BLaER1 (cell line): ENCODE measurements around the gene XPNPEP1.

Experiments
- H3K27ac ChIP-seq: shearing (Covaris generic); formaldehyde crosslinking; 2 replicates; pipeline ENCODE4 v1.8.1; 2022
- H3K27me3 ChIP-seq: shearing (Covaris generic); formaldehyde crosslinking; 2 replicates; pipeline ENCODE4 v1.8.1; 2022
- H3K36me3 ChIP-seq: shearing (Covaris generic); formaldehyde crosslinking; 2 replicates; pipeline ENCODE4 v1.8.1; 2022
- H3K4me1 ChIP-seq: shearing (Covaris generic); formaldehyde crosslinking; 2 replicates; pipeline ENCODE4 v1.8.1; 2022
- H3K4me2 ChIP-seq: shearing (Covaris generic); formaldehyde crosslinking; 2 replicates; pipeline ENCODE4 v1.8.1; 2022
- H3K4me3 ChIP-seq: shearing (Covaris generic); formaldehyde crosslinking; 2 replicates; pipeline ENCODE4 v1.8.1; 2022
- H3K9ac ChIP-seq: shearing (Covaris generic); formaldehyde crosslinking; 2 replicates; pipeline ENCODE4 v1.8.1; 2022
- H3K9me3 ChIP-seq: shearing (Covaris generic); formaldehyde crosslinking; 2 replicates; pipeline ENCODE4 v1.8.1; 2022
- H4K20me1 ChIP-seq: shearing (Covaris generic); formaldehyde crosslinking; 2 replicates; pipeline ENCODE4 v1.8.1; 2022
- Cebpa-rat ChIP-seq: shearing (Covaris generic); IDR thresholded peaks from 2 replicates; pipeline ENCODE4 v1.8.1; 2022

XPNPEP1 gene

GRCh38 chr10:109962247-109962646 is 38.9 kb upstream of the XPNPEP1 start:
- no peaks in the 10 kb centered on the region for H3K36me3 ChIP-seq
- H4K20me1 ChIP-seq = no peaks in the 10 kb centered on the region
- no peaks in the 10 kb centered on the region for H3K4me1 ChIP-seq
- no peaks in the 10 kb centered on the region for H3K9me3 ChIP-seq
- H3K4me3 ChIP-seq = no peak overlapping the region
- no peak overlapping the region for H3K4me2 ChIP-seq
- H3K27ac ChIP-seq = no peak overlapping the region
- H3K9ac ChIP-seq = no peak overlapping the region
- no peaks in the 10 kb centered on the region for H3K27me3 ChIP-seq
- TF ChIP-seq Cebpa-rat = no peak

- no peaks in the 10 kb centered on the region for H3K9me3 ChIP-seq
- H4K20me1 ChIP-seq = no peaks in the 10 kb centered on the region
- no peak overlapping the region for H3K9ac ChIP-seq
- H3K4me2 ChIP-seq = no peak overlapping the region
- no peaks in the 10 kb centered on the region for H3K36me3 ChIP-seq
- no peak for TF ChIP-seq Cebpa-rat
- H3K4me1 ChIP-seq = no peaks in the 10 kb centered on the region
- no peak overlapping the region for H3K4me3 ChIP-seq
- H3K27me3 ChIP-seq = no peaks in the 10 kb centered on the region
- H3K27ac ChIP-seq = no peak overlapping the region
Observed at GRCh38 chr10:109961174-109962001, 38.1 kb upstream of the XPNPEP1 start.

DNA sequence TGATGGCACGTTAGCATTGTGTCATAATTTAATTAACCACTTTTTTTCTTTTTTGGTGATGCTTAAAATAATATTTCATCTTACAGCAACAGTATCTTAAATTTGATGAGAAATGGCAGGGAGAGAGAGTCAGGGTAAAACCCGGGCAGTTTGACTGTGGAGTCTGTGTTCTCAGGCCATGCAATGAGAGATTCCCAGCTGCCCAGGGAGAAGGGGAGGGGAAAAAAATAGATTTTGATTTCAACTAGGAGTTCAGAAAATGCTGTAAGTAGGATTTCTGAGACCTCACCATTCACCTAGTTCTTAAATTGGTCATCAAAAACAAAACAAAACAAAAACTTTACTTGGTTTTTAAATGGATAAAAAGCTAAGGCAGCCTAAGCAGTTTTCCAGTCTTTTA is 37.4 kb upstream of the XPNPEP1 start:
- Histone ChIP-seq H3K27ac (no peak overlapping the region), H3K4me3 (no peak overlapping the region), H3K9me3 (no peaks in the 10 kb centered on the region), H3K9ac (no peak overlapping the region), H4K20me1 (no peaks in the 10 kb centered on the region), H3K4me2 (no peak overlapping the region), H3K36me3 (no peaks in the 10 kb centered on the region), H3K27me3 (no peaks in the 10 kb centered on the region), H3K4me1 (no peaks in the 10 kb centered on the region)
- no peak for TF ChIP-seq Cebpa-rat

GRCh38 chr10:109959259-109960145 is 36.2 kb upstream of the XPNPEP1 start:
- no peak overlapping the region for H3K27ac ChIP-seq
- H3K4me1 ChIP-seq = peaks cover 6% of the 10 kb centered on the region; the same call in 1 of the 2 replicates
- no peaks in the 10 kb centered on the region for H4K20me1 ChIP-seq
- H3K36me3 ChIP-seq = no peaks in the 10 kb centered on the region
- no peak overlapping the region for H3K4me2 ChIP-seq
- TF ChIP-seq Cebpa-rat = no peak
- no peak overlapping the region for H3K4me3 ChIP-seq
- no peaks in the 10 kb centered on the region for H3K9me3 ChIP-seq
- no peak overlapping the region for H3K9ac ChIP-seq
- no peaks in the 10 kb centered on the region for H3K27me3 ChIP-seq

GRCh38 chr10:109958059-109958458 is 34.7 kb upstream of the XPNPEP1 start:
- Histone ChIP-seq H3K36me3 (no peaks in the 10 kb centered on the region), H3K4me2 (no peak overlapping the region), H3K4me3 (no peak overlapping the region), H4K20me1 (no peaks in the 10 kb centered on the region), H3K4me1 (peaks cover 7% of the 10 kb centered on the region; the same call in 1 of the 2 replicates), H3K27me3 (no peaks in the 10 kb centered on the region), H3K9me3 (no peaks in the 10 kb centered on the region), H3K27ac (no peak overlapping the region), H3K9ac (no peak overlapping the region)
- TF ChIP-seq Cebpa-rat = no peak

DNA sequence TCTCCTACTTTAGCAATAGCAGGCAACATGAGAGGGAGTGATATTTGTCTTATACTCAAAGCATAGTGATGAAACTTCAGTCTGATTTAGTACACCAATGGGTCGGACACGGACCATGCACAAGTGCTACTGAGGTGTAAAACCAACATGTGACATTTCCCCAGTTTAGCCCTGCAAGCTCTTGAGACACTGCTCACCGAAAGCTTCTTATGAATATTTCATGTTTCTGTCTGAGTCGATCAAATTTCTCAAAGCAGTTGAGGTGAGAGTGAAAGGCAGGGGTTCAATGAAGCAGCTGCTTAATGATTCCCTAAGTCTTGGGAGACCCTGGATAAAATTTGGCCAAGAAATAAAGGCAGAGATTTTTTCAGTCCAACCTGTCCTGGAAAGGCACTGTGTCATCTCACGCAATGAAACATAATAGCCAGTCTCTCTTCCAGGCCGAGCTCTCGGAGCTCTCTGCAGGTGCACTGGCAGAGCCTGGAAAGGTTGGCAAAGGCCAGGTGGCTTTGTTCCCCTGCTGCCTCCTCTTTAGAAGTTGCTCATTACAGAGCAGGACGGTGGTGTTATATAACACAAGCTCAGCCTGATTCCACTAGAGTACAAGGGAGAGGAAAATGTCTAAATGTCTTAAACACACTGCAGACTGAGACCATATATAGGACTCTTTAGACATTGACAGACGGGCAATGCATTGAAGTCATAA is 33.9 kb upstream of the XPNPEP1 start:
- no peak overlapping the region for H3K9ac ChIP-seq
- no peak overlapping the region for H3K4me2 ChIP-seq
- H3K9me3 ChIP-seq = no peaks in the 10 kb centered on the region; the same call in 1 of the 2 replicates
- H3K4me1 ChIP-seq = peaks cover 7% of the 10 kb centered on the region; the same call in 1 of the 2 replicates
- H3K4me3 ChIP-seq = no peak overlapping the region
- H3K27ac ChIP-seq = no peak overlapping the region
- TF ChIP-seq Cebpa-rat = no peak
- no peaks in the 10 kb centered on the region for H3K27me3 ChIP-seq
- no peaks in the 10 kb centered on the region for H4K20me1 ChIP-seq
- H3K36me3 ChIP-seq = no peaks in the 10 kb centered on the region

DNA sequence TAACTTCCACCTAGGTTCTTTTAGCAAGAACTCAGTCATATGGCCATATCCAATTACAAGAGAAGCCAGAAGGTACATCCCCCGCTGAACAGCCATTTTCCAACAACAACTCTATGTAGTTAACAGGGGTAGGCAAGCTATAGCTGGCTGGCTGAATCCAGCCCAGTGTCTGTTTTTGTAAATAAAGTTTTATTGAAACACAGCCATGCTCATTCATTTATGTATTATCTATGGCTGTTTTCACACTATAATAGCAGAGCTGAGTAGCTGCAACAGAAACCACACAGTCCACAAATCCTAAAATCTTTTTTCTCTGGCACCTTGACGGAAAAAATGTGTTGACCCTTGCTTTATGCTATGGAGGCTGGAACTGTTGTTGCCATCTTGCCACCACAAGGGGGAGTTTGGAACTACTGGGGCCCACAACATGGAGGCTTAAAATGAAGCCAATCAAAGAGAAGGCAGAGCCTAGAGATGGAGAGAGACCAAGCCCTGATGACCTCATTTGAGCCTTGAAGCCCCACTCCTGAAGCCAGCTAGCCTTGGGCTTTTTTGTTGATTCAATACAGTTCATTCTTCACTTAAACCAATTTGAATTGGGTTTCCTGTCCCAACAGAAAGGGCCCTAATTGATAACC is 33.3 kb upstream of the XPNPEP1 start:
- Histone ChIP-seq H3K4me3 (no peak overlapping the region), H3K36me3 (no peaks in the 10 kb centered on the region), H3K9me3 (no peaks in the 10 kb centered on the region; the same call in 1 of the 2 replicates), H3K27ac (no peak overlapping the region), H3K4me1 (peaks cover 7% of the 10 kb centered on the region; the same call in 1 of the 2 replicates), H4K20me1 (no peaks in the 10 kb centered on the region), H3K4me2 (no peak overlapping the region), H3K9ac (no peak overlapping the region), H3K27me3 (no peaks in the 10 kb centered on the region)
- no peak for TF ChIP-seq Cebpa-rat

- Histone ChIP-seq H3K27ac (no peak overlapping the region), H4K20me1 (no peaks in the 10 kb centered on the region), H3K4me1 (peaks cover 7% of the 10 kb centered on the region; the same call in 1 of the 2 replicates), H3K4me3 (no peak overlapping the region), H3K27me3 (no peaks in the 10 kb centered on the region), H3K9me3 (no peaks in the 10 kb centered on the region; the same call in 1 of the 2 replicates), H3K36me3 (no peaks in the 10 kb centered on the region), H3K9ac (no peak overlapping the region), H3K4me2 (no peak overlapping the region)
- no peak for TF ChIP-seq Cebpa-rat
Observed at GRCh38 chr10:109953766-109954165, 30.5 kb upstream of the XPNPEP1 start.

- TF ChIP-seq Cebpa-rat = no peak
- Histone ChIP-seq H4K20me1 (no peaks in the 10 kb centered on the region), H3K9me3 (no peaks in the 10 kb centered on the region; the same call in 1 of the 2 replicates), H3K36me3 (no peaks in the 10 kb centered on the region), H3K4me2 (no peak overlapping the region), H3K4me3 (no peak overlapping the region), H3K27me3 (no peaks in the 10 kb centered on the region), H3K4me1 (peaks cover 7% of the 10 kb centered on the region; the same call in 1 of the 2 replicates), H3K9ac (no peak overlapping the region), H3K27ac (no peak overlapping the region)
Observed at GRCh38 chr10:109952526-109952925, 29.2 kb upstream of the XPNPEP1 start.
